ENCODE measurements around the gene SH3TC1.

GRCh38 chr4:8290701-8290970 is 91.5 kb downstream of the SH3TC1 start:
- TF ChIP-seq CTCF (IDR thresholded peaks at IDR 0.05) (no peak), POLR2A (IDR thresholded peaks at IDR 0.05) (no peak)

Data from adrenal gland (tissue), 5 donors.